ENCODE measurements around the gene AUNIP.

Gene AUNIP

GRCh38 chr1:25809283-25809926 lies 49.9 kb downstream of the AUNIP start:
- DNase-seq (ENCODE audit: low read depth in 2 of 2) = no peak

- no peak for DNase-seq (ENCODE audit: low read depth in 2 of 2)
Observed at GRCh38 chr1:25808481-25809244, 50.6 kb downstream of the AUNIP start.

- no peak for DNase-seq (ENCODE audit: low read depth in 2 of 2)
Observed at GRCh38 chr1:25807480-25808390, 51.5 kb downstream of the AUNIP start.

- DNase-seq (ENCODE audit: low read depth in 2 of 2) = no peak
Observed at GRCh38 chr1:25806418-25806817, 52.8 kb downstream of the AUNIP start.

DNA sequence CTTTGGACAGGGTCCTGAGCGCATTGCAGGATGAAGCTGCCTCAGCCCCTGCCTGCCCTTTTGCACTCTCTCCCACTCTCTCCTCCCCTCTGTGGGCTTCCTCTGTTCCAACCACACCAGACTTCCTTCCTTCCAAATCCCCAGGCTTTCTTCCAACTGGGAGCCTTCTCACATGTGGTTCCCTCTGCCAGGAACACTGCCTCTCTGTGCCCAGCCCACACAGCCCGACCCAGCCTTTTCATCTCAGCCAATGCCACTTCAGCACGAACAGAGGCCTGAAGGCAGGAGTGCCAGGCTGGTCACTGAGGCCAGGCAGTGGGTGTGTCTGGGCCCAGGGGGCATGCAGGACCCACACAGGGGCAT lies 53.4 kb downstream of the AUNIP start:
- no peak for DNase-seq (ENCODE audit: low read depth in 2 of 2)

- DNase-seq (ENCODE audit: low read depth in 2 of 2) = no peak
Observed at GRCh38 chr1:25804964-25805862, 54.0 kb downstream of the AUNIP start.

GRCh38 chr1:25804244-25804963 lies 54.9 kb downstream of the AUNIP start:
- DNase-seq (ENCODE audit: low read depth in 2 of 2) = no peak

DNA sequence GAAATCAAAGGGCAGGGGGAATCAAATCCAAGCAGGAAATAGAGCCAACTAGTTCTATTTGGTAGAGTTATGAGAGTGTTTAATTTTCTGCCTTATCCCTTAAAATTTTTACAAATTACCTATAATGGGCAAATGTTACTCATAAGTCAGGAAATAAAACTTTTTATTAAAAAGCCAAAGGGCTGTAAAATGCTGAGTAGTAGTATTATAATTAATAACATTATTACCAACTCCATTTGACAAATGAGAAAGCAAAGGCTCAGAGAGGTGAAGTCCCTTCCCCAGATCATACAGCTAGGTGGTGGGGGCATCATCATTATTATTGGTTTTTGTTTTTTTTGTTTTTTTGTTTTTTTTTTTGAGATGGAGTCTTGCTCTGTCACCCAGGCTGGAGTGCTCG lies 55.9 kb downstream of the AUNIP start:
- DNase-seq (ENCODE audit: low read depth in 2 of 2) = no peak

DNA sequence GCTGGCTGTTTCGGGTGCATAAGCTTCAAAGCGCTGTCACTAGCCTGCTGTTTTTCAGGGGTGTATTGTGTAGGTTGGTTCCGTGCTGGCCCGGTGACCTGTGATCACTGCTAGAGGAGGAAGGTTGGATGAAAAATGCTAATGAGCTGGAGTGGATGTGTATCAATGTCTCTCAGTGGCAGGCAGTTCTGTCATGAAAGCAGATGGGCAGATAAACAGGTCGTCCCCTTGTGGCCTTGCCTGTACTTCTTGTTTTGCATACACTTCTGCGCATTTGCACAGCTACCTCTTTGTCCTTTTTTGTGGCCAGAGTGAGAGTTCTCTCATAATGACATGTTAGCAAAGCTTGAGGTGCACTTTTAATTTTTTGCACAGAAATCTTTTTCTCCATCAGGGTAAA lies 56.3 kb downstream of the AUNIP start:
- DNase-seq (ENCODE audit: low read depth in 2 of 2) = no peak

DNA sequence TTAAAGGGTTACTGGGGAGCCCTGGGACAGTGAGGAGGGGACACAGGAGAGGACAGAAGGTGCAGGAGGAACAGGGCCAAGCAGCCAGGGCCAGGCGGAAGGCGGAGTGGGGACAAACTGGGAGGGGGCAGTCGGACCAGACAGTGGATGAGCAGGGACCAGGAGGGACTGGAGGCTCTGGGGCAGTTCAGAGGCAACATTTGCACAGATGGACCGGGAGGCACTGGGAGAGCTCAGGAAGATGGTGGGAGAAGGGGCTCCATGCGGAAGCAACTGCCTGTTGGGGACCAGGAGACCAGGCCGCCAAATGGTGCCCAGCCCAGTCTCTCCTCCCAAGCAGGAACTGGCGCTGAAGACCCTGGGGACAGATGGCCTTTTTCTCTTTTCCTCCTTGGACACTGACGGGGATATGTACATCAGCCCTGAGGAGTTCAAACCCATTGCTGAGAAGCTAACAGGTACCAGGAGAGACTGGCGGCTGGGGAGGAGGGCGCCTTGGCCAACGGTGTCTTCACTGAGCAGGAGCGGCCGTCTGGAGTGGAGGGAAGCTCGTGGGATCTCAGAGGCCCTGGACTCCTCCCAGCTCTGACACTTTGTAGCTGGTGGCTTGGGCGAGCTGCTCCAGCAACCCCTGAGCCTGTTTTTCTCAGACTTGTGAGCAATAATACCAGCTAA lies 58.4 kb downstream of the AUNIP start:
- no peak for DNase-seq (ENCODE audit: low read depth in 2 of 2)

DNA sequence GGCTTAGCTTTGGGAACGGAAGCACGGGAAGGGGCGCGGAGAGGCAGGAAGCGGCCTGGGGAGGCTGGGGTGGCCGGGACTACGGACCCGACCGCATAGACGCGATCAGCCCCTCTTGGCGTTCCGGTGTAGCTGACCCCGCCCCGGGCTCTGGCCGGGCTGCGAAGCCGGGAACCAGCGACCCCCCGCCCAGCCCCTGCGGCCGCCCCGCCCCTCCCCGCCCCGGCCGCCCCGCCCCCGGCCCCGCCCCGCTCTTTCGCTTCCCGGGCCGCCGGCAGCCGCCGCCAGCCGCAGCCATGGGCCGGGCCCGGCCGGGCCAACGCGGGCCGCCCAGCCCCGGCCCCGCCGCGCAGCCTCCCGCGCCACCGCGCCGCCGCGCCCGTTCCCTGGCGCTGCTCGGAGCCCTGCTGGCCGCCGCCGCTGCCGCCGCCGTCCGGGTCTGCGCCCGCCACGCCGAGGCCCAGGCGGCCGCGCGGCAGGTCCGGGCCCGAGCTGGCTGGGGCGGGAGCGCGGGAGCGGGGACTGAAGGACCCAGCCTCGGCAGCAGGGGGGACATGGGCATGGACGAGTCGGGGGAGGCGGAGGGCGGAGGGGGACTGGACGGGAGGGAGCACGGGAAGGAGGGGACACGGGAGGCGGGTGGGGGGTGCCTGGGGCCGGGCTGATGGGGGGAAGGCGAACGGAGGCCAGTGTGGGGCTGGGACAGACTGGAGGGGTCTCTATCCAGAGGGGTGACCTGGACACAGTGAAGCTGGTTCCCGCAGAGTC lies 59.1 kb downstream of the AUNIP start, which contains the start of gene SELENON:
Gene SELENON (plus strand): TSS at position 259 of the 768 bp plus-strand sequence. CDS start 38 bp downstream, at position 297.
- peak in 1 of 2 donors; percentile 43 for DNase-seq (ENCODE audit: low read depth in 2 of 2)

GRCh38 chr1:25799352-25799934 lies 59.8 kb downstream of the AUNIP start:
- no peak for DNase-seq (ENCODE audit: low read depth in 2 of 2)

GRCh38 chr1:25798666-25799351 lies 60.4 kb downstream of the AUNIP start:
- no peak for DNase-seq (ENCODE audit: low read depth in 2 of 2)

GRCh38 chr1:25797939-25798338 lies 61.3 kb downstream of the AUNIP start:
- peak in 1 of 2 donors; percentile 28 for DNase-seq (ENCODE audit: low read depth in 2 of 2)

GRCh38 chr1:25796811-25797458 lies 62.3 kb downstream of the AUNIP start:
- peak; percentile 81 to 86 for DNase-seq (ENCODE audit: low read depth in 2 of 2)

DNA sequence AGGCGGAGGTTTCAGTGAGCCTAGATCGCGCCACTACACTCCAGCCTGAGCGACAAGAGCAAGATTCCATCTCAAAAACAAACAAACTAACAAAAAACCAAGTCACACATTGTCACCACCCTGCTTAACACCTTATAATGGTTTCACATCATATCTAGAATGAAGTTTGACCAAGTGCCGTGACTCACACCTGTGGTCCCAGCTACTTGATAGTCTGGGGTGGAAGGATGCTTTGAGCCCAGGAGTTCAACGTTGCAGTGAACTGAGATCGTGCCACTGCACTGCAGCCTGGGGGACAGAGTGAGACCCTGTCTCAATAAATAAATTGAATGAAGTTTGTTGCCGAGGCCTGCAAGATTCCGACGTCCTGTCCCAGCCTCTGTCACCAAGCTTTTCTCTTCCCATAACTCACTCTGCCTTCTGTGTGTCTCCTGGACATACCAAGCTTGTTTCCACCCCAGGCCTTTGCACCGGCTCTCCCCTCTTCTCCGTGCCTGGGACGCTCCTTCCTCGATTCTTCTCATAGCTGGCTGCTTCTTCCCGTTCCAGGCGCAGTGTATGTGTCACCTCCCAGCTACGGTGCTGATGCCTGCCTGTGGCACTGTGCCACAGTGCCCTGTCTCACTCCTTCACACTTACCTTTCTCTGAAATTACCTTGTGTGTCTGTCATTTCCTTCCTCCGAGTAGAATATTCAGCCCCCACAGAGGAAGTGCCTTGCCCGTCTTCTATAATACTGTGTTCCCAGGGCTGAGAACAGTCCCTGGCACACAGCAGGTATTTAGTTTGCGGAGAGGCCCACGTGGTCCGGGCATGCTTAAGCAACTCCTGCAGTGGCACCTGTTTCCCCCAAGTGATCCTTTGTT lies 63.1 kb downstream of the AUNIP start:
- DNase-seq (ENCODE audit: low read depth in 2 of 2) = peak in 1 of 2 donors; percentile 9

DNA sequence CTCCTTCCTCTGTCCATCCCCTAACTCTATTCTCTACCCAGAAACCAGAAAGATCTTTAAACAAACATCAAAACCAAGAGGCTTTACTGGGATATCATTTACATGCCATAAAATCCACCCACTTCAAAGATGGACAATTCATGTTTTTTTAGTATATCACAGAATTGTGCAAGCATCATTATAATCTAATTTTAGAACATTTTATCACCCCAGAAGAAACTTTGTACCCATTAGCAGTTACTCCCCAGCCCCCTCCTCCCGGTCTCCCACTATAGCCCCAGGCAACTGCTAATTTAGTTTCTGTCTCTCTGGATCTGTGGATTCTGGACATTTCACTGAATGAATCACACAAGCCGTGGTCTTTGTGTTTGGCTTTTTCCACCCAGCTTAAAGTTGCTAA lies 64.0 kb downstream of the AUNIP start:
- no peak for DNase-seq (ENCODE audit: low read depth in 2 of 2)

All from stimulated activated CD4-positive, alpha-beta T cell treated with anti-CD3 and anti-CD28 coated beads, Interleukin-1b, Interleukin-23, amount 100 ng/mL, for 4 hours (primary cell).